ENCODE measurements around the gene BBS9. TPM values are rescaled to one million over a fixed set of nuclear protein-coding genes. Genes with fewer than 3 reads are reported as not detected.

BBS9 gene
- total and polyA plus RNA-seq, 9 of the 15 experiments (the other 6 are each of a cell fraction or from before 2014, with no cell fraction given), result 0.77 to 3.3 (median 2.4) TPM

DNA sequence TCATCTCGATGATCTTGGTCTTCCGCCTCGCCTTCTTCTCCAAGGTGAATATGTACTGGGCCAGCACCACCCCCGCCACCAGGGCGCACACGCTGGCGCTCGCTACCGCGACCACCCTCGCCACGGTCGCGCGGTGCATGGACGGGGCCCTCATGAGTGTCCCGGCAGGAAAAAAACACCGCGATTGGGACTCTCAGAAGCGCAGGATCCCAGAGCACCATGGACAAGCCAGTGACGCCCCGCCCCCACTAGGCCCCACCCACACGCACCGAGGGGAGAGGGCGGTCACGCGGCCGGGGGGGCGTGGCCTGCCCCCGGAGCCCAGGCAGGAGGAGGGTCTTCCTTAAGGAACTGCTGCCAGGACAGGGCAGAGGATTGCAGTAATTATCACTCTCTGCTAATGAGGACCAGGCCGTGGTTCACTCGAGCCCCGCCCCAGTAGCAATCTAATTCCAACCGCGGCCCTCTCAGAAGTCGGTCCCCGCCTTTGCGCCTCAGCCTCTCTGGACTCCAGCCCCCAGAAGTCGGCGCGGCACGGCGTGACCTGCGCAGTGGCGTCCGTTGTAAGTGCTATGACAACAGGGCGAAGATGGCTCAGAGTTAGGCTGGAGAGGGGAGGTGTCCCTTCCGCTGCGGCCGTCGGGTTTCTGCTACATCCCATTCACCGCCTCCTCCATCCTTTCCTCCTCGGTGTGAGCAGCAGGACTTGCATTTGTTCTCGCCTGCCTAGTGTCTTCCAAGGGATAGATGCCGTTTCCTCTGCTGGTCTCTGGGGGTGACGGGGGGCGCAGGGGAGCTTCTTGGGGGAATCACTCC lies at the start of gene BBS9 (continued):
- TF ChIP-seq, protein P1, sequence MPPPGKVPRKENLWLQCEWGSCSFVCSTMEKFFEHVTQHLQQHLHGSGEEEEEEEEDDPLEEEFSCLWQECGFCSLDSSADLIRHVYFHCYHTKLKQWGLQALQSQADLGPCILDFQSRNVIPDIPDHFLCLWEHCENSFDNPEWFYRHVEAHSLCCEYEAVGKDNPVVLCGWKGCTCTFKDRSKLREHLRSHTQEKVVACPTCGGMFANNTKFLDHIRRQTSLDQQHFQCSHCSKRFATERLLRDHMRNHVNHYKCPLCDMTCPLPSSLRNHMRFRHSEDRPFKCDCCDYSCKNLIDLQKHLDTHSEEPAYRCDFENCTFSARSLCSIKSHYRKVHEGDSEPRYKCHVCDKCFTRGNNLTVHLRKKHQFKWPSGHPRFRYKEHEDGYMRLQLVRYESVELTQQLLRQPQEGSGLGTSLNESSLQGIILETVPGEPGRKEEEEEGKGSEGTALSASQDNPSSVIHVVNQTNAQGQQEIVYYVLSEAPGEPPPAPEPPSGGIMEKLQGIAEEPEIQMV (tag; conservative IDR thresholded peaks at IDR 0.05; ENCODE audit: low read depth), result no peak
- TF ChIP-seq BHLHE40 (IDR thresholded peaks at IDR 0.05; ENCODE audit: low read length), result 0 out of 2 replicates have a peak, but pooled peaks have one; percentile 18
- TF ChIP-seq NFRKB (IDR thresholded peaks at IDR 0.05; ENCODE audit: low read depth), result no peak
- TF ChIP-seq, protein P2, sequence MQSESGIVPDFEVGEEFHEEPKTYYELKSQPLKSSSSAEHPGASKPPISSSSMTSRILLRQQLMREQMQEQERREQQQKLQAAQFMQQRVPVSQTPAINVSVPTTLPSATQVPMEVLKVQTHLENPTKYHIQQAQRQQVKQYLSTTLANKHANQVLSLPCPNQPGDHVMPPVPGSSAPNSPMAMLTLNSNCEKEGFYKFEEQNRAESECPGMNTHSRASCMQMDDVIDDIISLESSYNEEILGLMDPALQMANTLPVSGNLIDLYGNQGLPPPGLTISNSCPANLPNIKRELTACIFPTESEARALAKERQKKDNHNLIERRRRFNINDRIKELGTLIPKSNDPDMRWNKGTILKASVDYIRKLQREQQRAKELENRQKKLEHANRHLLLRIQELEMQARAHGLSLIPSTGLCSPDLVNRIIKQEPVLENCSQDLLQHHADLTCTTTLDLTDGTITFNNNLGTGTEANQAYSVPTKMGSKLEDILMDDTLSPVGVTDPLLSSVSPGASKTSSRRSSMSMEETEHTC (IDR thresholded peaks at IDR 0.05), result peak; percentile 91
- peak; percentile 92 for TF ChIP-seq SP1 (CRISPR knock-in tag; IDR thresholded peaks at IDR 0.05)
- no peak for TF ChIP-seq SPI1 (IDR thresholded peaks at IDR 0.05; ENCODE audit: borderline replicate concordance, low read depth, low read length)
- TF ChIP-seq, protein P3, sequence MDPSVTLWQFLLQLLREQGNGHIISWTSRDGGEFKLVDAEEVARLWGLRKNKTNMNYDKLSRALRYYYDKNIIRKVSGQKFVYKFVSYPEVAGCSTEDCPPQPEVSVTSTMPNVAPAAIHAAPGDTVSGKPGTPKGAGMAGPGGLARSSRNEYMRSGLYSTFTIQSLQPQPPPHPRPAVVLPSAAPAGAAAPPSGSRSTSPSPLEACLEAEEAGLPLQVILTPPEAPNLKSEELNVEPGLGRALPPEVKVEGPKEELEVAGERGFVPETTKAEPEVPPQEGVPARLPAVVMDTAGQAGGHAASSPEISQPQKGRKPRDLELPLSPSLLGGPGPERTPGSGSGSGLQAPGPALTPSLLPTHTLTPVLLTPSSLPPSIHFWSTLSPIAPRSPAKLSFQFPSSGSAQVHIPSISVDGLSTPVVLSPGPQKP (CRISPR knock-in tag; IDR thresholded peaks at IDR 0.05), result no peak
- TF ChIP-seq RHOXF2B (CRISPR knock-in tag; conservative IDR thresholded peaks at IDR 0.05), result no peak
- TF ChIP-seq FIP1L1 (IDR thresholded peaks at IDR 0.05; ENCODE audit: low read depth, low read length, poor library complexity, severe bottlenecking), result no peak
- no peak for TF ChIP-seq EWSR1 (IDR thresholded peaks at IDR 0.05; ENCODE audit: borderline replicate concordance, low read depth, partially characterized antibody)
- TF ChIP-seq ZNF436 (CRISPR knock-in tag; IDR thresholded peaks at IDR 0.05), result no peak
- TF ChIP-seq CBX1 (IDR thresholded peaks at IDR 0.05; ENCODE audit: low read depth), result no peak
- TF ChIP-seq RCOR1 (IDR thresholded peaks at IDR 0.05; ENCODE audit: borderline replicate concordance in 1 of 2, low read depth in 2 of 2, low read length in 2 of 2), result peak in 1 of 2 experiments; percentile 69; a peak in 2 of 4 replicates
- TF ChIP-seq KAT2B (IDR thresholded peaks at IDR 0.05; ENCODE audit: low read depth, low read length), result no peak
- no peak for TF ChIP-seq PPARD (CRISPR knock-in tag; IDR thresholded peaks at IDR 0.05)
- TF ChIP-seq GABPA (tag; conservative IDR thresholded peaks at IDR 0.05; ENCODE audit: low read depth), result peak; percentile 50
- TF ChIP-seq EP400 (IDR thresholded peaks at IDR 0.05), result peak; percentile 60; the same call in 1 of the 2 replicates
- TF ChIP-seq NONO (IDR thresholded peaks at IDR 0.05; ENCODE audit: low read depth in 2 of 2, low read length in 1 of 2), result 0 out of 4 replicates have a peak, but pooled peaks of 1 of the 2 experiments have one; percentile 21
- TF ChIP-seq ZKSCAN1 (IDR thresholded peaks at IDR 0.05; ENCODE audit: low read depth, low read length), result no peak
- TF ChIP-seq TAF1 (IDR thresholded peaks at IDR 0.05; ENCODE audit: control insufficient read depth, extremely low read depth, insufficient read depth, low read length, severe bottlenecking), result peak; percentile 49
- TF ChIP-seq PHTF2 (CRISPR knock-in tag; IDR thresholded peaks at IDR 0.05), result no peak

Measured in K562 (cell line).